Iris pigment epithelial cell (primary cell): Measurements from ENCODE around the gene AZU1.

Experiments used
- DNase-seq: peaks from one replicate; pipeline ENCODE4 v3.0.0-alpha.2; 2011; ENCODE audit warnings: low read depth

Gene AZU1, protein sequence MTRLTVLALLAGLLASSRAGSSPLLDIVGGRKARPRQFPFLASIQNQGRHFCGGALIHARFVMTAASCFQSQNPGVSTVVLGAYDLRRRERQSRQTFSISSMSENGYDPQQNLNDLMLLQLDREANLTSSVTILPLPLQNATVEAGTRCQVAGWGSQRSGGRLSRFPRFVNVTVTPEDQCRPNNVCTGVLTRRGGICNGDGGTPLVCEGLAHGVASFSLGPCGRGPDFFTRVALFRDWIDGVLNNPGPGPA

GRCh38 chr19:827710-828321, at the start of gene AZU1:
Gene AZU1, plus strand, starts transcription at chr19:827837. Its CDS starts 10 bp downstream, at chr19:827847.
- no peak for DNase-seq

DNA sequence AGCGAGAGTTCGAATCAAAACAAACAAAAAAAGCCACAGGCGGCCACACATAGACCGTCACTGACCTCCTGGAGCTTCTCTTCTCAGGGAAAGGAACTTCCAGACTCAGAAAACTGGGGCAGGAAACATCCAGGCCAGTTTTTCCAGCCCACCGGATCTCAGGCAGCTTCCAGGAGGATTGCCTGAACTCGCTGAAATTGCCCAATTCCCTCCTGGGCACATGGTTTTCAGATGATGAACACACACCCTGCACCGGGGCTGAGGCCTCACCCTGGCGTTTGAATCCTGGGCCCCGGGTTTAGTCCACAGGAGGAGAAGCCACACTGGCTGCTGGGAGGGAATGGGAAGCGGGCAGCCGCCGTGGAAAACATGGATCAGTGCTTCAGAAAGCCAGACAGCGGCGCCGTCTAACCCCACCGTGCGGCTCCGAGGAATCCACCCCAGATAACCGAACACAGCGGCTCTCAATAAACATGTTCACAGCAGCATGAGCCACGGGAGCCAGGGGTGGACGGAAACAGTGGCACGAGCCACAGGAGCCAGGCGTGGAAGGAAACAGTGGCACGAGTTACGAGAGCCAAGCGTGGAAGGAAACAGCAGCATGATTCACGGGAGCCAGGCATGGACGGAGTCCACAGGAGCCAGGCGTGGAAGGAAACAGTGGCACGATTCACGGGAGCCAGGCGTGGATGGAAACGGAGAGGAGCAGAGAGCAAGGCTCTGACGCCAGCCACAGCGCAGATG, 48.6 kb upstream of the AZU1 start:
- DNase-seq: peak; percentile 96

GRCh38 chr19:780935-781334, 46.7 kb upstream of the AZU1 start:
- DNase-seq: no peak

DNA sequence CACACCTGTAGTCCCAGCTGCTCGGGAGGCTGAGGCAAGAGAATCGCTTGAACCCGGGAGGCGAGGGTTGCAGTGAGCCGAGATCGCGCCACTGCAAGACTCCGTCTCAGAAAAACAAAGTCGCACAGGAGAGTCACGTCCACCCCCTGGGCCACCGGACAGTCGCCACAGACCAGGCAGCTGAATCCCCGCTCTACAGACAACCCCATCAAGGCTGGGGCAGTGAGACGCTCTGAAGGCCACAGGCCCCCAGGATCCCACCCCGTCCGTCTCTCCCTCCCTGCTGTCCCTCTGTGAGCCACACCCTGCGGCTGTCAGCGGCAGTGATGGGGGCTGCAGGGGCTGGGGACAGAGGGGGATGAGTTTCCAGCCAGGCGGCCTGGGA, 45.8 kb upstream of the AZU1 start:
- DNase-seq: no peak

GRCh38 chr19:782185-782877, 45.3 kb upstream of the AZU1 start:
- peak; percentile 48 for DNase-seq

DNA sequence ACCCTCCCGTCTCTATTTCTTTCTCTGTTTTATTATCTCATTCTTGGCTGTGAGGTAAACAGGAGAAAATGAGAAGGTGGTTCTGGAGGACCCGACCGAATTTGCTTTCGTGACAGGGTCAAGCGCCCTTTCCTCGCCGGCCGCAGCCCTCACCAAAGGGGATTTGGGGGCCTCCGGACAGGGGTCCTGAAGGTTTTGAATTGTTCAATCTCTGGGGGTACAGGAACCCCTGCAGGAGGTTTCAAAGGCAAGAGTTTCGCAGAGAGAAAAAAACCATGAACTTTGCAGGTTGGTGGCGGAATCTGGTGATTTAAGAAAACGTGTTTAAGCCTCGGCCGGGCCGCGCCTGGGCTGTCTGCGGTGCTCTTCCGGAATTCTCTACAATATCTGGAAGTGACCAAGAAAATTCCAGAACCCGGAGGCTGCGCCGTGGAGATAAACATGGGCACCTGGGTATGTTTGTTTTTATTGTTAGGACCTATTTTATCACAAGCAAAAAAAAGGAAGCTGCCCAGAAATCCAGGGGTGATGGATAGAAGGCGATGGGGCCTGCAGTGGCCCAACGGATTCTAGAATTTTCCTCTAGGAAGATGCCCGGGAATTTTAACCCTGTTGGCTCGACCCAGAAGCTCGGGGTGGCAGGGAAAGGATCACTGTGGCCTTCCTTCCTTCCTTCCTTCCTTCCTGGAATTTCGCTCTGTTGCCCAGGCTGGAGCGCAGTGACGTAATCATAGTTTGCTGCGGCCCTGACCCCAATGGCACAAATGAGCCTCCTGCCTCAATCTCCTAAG, 44.6 kb upstream of the AZU1 start:
- no peak for DNase-seq

- no peak for DNase-seq
These were observed 43.1 kb upstream of the AZU1 start for GRCh38 chr19:784541-784940.

DNA sequence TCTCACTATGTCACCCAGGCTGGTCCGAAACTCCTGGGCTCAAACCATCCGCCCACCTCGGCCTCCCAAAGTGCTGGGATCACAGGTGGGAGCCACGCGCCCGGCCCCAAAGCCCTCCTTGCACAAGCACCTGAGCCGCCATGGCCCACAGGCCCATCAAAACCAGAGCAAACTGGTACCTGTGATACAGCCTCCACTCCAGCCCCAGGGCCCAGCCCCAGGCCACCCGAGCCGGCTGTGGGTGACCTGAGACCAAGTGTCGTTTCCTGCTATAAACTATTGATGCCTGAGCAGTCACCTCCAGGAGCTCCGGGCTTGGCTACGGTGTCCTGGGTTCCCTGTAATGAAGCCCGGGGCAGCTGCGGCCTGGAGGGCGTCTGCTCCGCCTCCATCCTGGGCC, 40.1 kb upstream of the AZU1 start:
- DNase-seq: no peak

DNA sequence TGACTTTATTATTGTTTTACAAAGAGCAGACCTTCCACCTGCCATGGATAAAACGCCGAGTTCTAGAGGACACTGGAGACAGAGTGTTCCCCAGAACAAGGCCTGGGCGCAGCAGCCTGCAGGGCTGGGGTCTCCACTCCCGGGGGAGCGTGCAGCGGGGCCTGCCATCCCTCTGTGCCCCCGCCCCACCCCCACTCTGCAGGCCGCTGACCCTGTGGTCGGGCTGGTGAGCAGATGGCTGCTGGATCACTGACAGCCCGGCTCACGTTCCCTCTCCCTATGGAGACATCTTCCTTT, 39.0 kb upstream of the AZU1 start:
- DNase-seq: no peak

GRCh38 chr19:788983-789700, 38.5 kb upstream of the AZU1 start:
- DNase-seq: no peak

DNA sequence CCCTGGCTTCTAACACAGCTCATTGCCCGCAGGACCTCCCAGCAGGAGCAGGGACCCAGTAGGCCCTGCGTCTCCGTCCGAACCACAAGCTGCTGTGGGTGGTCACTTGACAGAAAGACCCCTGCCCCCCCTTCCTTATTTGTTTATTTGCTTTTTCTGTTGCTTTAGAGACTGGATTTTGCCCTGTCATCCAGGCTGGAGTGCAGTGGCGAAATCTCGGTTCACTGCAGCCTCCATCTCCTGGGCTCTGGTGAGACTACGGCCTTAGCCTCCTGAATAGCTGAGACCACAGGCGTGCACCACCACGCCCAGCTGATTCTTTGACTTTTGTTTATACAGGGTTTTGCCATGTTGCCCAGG, 38.0 kb upstream of the AZU1 start:
- peak; percentile 35 for DNase-seq

DNA sequence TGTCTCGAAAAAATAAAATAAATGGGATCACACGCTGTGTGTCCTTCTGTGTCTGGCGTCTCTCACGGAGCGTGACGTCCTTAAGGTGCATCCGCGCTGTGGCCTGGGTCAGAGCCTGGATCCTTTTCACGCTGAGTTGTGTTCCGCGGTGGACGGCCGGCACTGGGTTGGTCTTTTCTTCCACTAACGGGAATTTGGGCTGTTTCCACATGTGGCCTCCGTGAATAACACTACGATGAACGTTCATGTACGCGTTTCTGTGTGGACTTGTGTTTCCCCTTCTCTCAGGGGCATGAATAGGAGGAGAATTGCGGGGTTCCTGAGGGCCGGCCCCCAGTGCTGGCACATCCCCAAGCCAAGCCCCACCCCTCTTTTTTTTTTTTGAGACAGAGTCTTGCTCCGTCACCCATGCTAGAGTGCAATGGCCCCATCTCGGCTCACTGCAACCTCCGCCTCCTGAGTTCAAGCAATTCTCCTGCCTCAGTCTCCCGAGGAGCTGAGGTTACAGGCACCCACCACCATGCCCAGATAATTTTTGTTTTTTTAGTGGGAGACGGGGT, 36.5 kb upstream of the AZU1 start:
- DNase-seq: no peak

- no peak for DNase-seq
These were observed 35.9 kb upstream of the AZU1 start for GRCh38 chr19:791567-792305.

DNA sequence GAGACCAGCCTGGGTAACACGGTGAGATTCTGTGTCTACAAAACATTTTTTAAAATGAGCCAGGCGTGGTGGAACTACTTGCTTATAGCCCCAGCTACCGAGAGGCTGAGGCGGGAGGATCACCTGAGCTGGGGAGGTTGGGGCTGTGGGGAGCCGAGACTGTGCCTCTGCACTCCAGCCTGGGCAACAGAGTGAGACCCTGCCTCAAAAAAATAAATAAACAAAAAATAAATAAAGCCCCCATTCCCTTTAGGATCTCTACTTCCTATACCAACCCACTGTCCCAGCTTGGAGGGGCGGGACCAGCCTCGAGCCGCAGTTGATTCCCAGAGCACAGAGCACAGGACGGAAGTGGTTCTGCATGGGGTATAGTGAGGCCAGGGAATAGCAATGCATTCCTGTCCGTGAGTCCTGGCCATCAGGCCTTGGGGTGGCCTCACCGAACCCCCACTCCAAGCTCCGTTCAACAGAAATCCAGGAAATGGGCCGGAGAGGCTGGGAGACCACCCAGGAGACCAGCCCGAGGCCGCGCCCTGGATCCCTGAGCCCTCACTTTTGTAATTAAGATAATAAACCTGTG, 35.2 kb upstream of the AZU1 start:
- DNase-seq: no peak

DNA sequence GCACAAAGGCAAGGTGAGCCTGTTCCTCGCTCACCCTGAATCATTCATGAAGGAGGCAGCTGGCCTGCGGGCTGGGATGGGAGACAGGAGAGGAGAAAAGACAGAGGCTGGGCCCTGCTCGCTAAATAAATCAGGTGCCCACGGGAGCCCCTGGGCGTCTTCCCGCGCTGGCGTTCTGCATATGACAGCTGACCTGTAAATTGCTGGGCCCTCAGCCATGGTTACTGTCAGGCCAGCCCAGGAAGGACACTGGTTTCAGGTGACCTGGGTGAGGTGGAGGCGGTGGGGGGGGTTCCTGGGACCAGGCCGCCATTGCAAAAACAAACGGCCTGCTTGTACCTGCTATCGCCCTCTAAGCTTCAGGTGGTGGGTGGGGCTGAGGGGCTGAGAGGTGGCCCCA, 33.8 kb upstream of the AZU1 start:
- no peak for DNase-seq

DNA sequence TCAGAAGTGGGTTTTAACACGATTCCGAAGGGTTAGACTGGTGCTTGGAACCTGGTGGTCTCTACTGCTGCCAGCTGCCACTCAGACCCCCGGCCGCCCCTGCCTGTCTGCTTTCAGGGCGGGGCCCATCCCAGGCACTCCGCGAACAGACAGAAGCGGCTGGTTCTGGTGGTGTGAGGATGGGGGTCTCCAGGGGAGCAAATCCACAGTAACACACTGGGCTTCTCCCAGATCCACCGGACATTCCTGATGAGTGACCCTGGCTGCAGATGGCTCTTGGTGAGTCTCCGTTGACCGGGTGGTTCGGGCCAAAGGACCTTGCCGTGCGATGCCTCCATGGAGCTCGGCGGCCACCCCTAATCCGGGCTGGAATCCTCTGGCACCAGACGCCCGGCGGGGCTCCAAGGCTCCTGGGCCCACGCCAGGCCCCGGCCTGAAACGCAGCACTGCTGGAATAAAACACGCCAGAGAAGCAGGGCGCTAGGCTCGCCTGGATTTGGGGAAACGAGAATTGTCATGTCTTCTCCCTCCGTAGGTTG, 32.5 kb upstream of the AZU1 start:
- DNase-seq: no peak

- DNase-seq: no peak
These were observed 31.7 kb upstream of the AZU1 start for GRCh38 chr19:795691-796581.

GRCh38 chr19:796692-797527, 30.7 kb upstream of the AZU1 start, which contains the start of gene PTBP1:
Gene PTBP1, plus strand, starts transcription at chr19:797452. Its CDS starts 46 bp downstream, at chr19:797498.
- peak; percentile 100 for DNase-seq
